Esophagus muscularis mucosa (tissue), 4 donors: ENCODE results near the gene ATAD2B. TPM values are rescaled to one million over a fixed set of nuclear protein-coding genes. Genes with fewer than 3 reads are reported as not detected.
A peak's percentile ranks its signal among the peaks of the same experiment; 100 is the strongest.

Source experiments
- DNase-seq: peaks from one replicate; pipeline ENCODE4 v3.0.0-alpha.2; 2017; ENCODE audit errors: extremely low spot score
- H3K27ac ChIP-seq, 4 donors: fragments of 200-600 bp; sonication (generic); replicated peaks in 1 of 4; 1 replicate in 3 of 4; 2 replicates in 1 of 4; pipeline ENCODE4 v1.5.1; 2016 to 2019; ENCODE audit warnings: mild to moderate bottlenecking in 1 of 4
- H3K27me3 ChIP-seq, 4 donors: fragments of 200-600 bp; sonication (generic); one replicate each; pipeline versions ENCODE4 v1.5.1 to v1.6.0; 2016 to 2019
- H3K36me3 ChIP-seq, 4 donors: fragments of 200-600 bp; sonication (generic); one replicate each; pipeline ENCODE4 v1.5.1; 2016 to 2019
- H3K4me1 ChIP-seq, 4 donors: fragments of 200-600 bp; sonication (generic); one replicate each; pipeline ENCODE4 v1.5.1; 2016 to 2019
- H3K4me3 ChIP-seq, 4 donors: fragments of 200-600 bp; sonication (generic); 1 replicate in 2 of 4; 2 replicates in 2 of 4; pipeline ENCODE4 v1.5.1; 2016 to 2019; ENCODE audit warnings: mild to moderate bottlenecking in 4 of 4, moderate library complexity in 1 of 4
- H3K9me3 ChIP-seq, 4 donors: fragments of 200-600 bp; sonication (generic); 1 replicate in 3 of 4; 2 replicates in 1 of 4; pipeline ENCODE4 v1.5.1; 2016 to 2019
- EP300 ChIP-seq: sonication (generic); formaldehyde crosslinking; IDR thresholded peaks from one replicate; pipeline ENCODE4 v1.6.1; 2017; ENCODE audit warnings: antibody characterized with exemption
- POLR2A ChIP-seq: fragments of 450-650 bp; IDR thresholded peaks from one replicate; pipeline ENCODE4 v1.6.1; 2017; ENCODE audit warnings: antibody characterized with exemption, moderate library complexity, mild to moderate bottlenecking, low read depth
- POLR2AphosphoS5 ChIP-seq, 2 donors: sonication (generic); formaldehyde crosslinking; IDR thresholded peaks; one replicate each; pipeline ENCODE4 v1.6.1; 2017; ENCODE audit warnings: antibody characterized with exemption in 2 of 2
- WGBS: methylation state at CpG from one replicate; pipeline ENCODE4 v1.1.5; 2018; 5-methylcytosine and 5-hydroxymethylcytosine counted together
- intact Hi-C: fragments of 100-400 bp; cut with DNase I; formaldehyde crosslinking; loops from one replicate; pipeline ENCODE4 v1.15.1; 2023
- total RNA-seq, 4 donors: library from RNA; depleted of rRNA; stranded (reverse); fragments of >200 nt; gene quantifications; one replicate each; pipeline versions ENCODE4 v1.1.0 to v1.2.1, GENCODE V29; 2016
- TF ChIP-seq, protein P1 (sequence below), 3 experiments: fragments of 200-600 bp in 2 of 3; fragments of 450-650 bp in 1 of 3; sonication (generic) in 2 of 3; IDR thresholded peaks; one replicate each; pipeline ENCODE4 v1.5.1; 2017 to 2019; ENCODE audit warnings: antibody characterized with exemption in 3 of 3, mild to moderate bottlenecking in 2 of 3, moderate library complexity in 1 of 3

ATAD2B gene
- total RNA-seq, 4 donors from 2014 or later, result 8.0 to 17.4 (median 13.5) TPM

DNA sequence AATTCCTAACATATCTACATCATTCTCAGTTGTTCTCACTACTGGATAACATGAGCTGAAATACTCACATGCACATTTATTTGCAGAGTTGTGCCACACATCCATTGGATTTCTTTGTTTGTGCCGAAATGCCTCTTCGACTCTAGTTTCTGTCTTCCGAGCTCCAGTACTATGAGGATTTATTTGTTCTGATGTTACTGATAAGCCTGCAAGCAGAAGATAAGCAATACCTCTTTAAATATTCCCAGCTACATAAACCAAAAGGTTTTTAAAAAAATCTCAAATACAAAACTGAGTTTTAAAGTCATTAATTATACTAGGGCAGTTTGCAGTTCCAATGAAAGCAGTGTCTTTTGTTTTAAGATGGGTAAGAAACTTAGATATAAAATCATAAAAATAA lies 164.8 kb downstream of the ATAD2B start:
- Histone ChIP-seq H3K27me3 (no peaks in the 10 kb centered on the region), H3K27ac (no peak overlapping the region), H3K4me3 (no peak overlapping the region), H3K36me3 (peaks cover 0 to 19% (median 10%) of the 10 kb centered on the region in 4 donors), H3K9me3 (no peaks in the 10 kb centered on the region), H3K4me1 (peaks cover 3 to 30% (median 11%) of the 10 kb centered on the region in 4 donors)
- 79% methylated on average over 3 of the region's 3 CpGs for WGBS
- intact Hi-C loops, result loop anchor here (5.0 kb wide), 1 partner anchor 385 kb away; no protein-coding TSS in a partner anchor
- DNase-seq, result no peak
- TF ChIP-seq POLR2AphosphoS5 (IDR thresholded peaks at IDR 0.05), result no peak
- TF ChIP-seq POLR2A, result no peak
- TF ChIP-seq, protein P1, sequence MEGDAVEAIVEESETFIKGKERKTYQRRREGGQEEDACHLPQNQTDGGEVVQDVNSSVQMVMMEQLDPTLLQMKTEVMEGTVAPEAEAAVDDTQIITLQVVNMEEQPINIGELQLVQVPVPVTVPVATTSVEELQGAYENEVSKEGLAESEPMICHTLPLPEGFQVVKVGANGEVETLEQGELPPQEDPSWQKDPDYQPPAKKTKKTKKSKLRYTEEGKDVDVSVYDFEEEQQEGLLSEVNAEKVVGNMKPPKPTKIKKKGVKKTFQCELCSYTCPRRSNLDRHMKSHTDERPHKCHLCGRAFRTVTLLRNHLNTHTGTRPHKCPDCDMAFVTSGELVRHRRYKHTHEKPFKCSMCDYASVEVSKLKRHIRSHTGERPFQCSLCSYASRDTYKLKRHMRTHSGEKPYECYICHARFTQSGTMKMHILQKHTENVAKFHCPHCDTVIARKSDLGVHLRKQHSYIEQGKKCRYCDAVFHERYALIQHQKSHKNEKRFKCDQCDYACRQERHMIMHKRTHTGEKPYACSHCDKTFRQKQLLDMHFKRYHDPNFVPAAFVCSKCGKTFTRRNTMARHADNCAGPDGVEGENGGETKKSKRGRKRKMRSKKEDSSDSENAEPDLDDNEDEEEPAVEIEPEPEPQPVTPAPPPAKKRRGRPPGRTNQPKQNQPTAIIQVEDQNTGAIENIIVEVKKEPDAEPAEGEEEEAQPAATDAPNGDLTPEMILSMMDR (IDR thresholded peaks at IDR 0.05), result no peak
- TF ChIP-seq EP300, result no peak

GRCh38 chr2:23761638-23762037 lies 165.3 kb downstream of the ATAD2B start:
- H3K4me3 ChIP-seq, result no peak overlapping the region
- H3K27ac ChIP-seq, result peak overlapping the region in 1 of 4 donors; percentile 11
- no peaks in the 10 kb centered on the region for H3K27me3 ChIP-seq
- H3K4me1 ChIP-seq, result peaks cover 3 to 28% (median 11%) of the 10 kb centered on the region in 4 donors
- no peak for DNase-seq
- no peaks in the 10 kb centered on the region for H3K9me3 ChIP-seq
- no peak for TF ChIP-seq POLR2AphosphoS5 (IDR thresholded peaks at IDR 0.05)
- H3K36me3 ChIP-seq, result peaks cover 0 to 24% (median 14%) of the 10 kb centered on the region in 4 donors
- 38% methylated on average over 1 of the region's 1 CpG for WGBS
- intact Hi-C loops, result loop anchor here (5.0 kb wide), 1 partner anchor 384 kb away; no protein-coding TSS in a partner anchor

DNA sequence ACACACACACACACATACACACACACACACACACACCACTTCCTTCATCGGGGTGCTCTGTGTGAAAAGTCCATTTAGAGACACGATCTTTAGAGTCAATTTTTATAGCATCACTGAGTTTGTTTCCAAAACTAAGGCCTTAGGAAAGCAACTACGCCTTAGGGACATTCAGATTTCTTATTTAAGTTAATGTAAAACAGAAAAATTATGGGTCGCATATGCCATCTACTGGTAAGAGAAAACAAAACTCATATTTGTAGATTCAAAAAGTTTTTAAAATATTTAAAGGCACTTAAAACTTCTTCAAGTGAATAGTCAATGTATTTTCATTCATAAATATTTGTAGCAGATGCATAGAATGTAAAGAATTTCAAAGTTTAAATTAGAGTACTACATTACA lies 166.2 kb downstream of the ATAD2B start:
- H3K27me3 ChIP-seq, result no peaks in the 10 kb centered on the region
- H3K27ac ChIP-seq, result no peak overlapping the region
- H3K36me3 ChIP-seq, result peaks cover 0 to 25% (median 14%) of the 10 kb centered on the region in 4 donors
- TF ChIP-seq EP300 (no peak), POLR2A (no peak)
- TF ChIP-seq, protein P1 (IDR thresholded peaks at IDR 0.05), result peak; percentile 37 to 47 (median 42)
- peaks cover under 1 to 21% (median 4%) of the 10 kb centered on the region in 4 donors for H3K4me1 ChIP-seq
- 37% methylated on average over 4 of the region's 4 CpGs for WGBS
- no peak overlapping the region for H3K4me3 ChIP-seq
- intact Hi-C loops, result loop anchor here (5.0 kb wide), 1 partner anchor 383 kb away; no protein-coding TSS in a partner anchor
- no peak for DNase-seq
- H3K9me3 ChIP-seq, result no peaks in the 10 kb centered on the region

GRCh38 chr2:23757686-23758433 lies 169.1 kb downstream of the ATAD2B start:
- Histone ChIP-seq H3K36me3 (peaks cover 0 to 30% (median 14%) of the 10 kb centered on the region in 4 donors), H3K9me3 (no peaks in the 10 kb centered on the region), H3K4me3 (no peak overlapping the region), H3K4me1 (peaks cover 0 to 27% (median 7%) of the 10 kb centered on the region in 4 donors), H3K27ac (no peak overlapping the region), H3K27me3 (no peaks in the 10 kb centered on the region)
- intact Hi-C loops, result loop anchor here (10.0 kb wide), 1 partner anchor 123 kb away; no protein-coding TSS in a partner anchor
- TF ChIP-seq EP300, result no peak
- no peak for TF ChIP-seq POLR2AphosphoS5 (IDR thresholded peaks at IDR 0.05)
- no peak for TF ChIP-seq POLR2A
- TF ChIP-seq, protein P1 (IDR thresholded peaks at IDR 0.05), result no peak
- 79% methylated on average over 6 of the region's 6 CpGs for WGBS
- no peak for DNase-seq

DNA sequence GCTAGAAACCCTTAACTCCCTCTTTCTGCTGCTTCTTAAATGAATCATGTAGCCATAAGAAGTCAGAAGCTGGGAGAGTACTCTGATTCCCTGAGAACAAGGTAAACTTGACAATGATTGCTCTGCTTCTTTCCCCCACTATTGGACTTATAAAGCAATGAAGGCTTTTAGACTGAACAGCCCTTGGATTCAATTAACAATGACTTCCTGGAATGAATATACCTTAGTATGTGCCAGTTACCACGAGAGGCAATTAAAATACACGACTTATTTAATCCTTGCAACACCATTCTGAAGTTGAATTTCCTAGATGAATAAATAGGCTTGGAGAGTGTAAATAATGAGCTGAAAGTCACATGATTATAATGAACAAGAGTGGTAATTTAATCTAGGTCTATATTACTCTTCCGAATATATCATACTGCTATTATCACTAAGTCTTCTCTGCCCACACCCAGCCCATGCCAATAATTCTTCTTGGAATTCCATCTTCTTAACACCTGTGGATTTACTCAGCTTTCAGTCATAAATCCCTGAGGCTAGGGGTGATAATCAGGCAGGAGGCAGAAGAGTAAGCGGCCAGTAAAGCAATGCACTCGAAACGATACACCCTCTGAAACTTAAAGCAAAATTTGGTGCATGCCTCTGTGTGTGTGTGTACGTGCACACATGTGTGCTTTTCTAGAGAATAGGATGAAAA lies 170.2 kb downstream of the ATAD2B start:
- intact Hi-C loops, result loop anchor here (10.0 kb wide), 1 partner anchor 122 kb away; no protein-coding TSS in a partner anchor
- Histone ChIP-seq H3K27ac (no peak overlapping the region), H3K36me3 (peaks cover 0 to 28% (median 15%) of the 10 kb centered on the region in 4 donors), H3K4me3 (no peak overlapping the region), H3K4me1 (peaks cover 0 to 27% (median 8%) of the 10 kb centered on the region in 4 donors), H3K27me3 (no peaks in the 10 kb centered on the region), H3K9me3 (no peaks in the 10 kb centered on the region)
- 88% methylated on average over 7 of the region's 7 CpGs for WGBS
- no peak for TF ChIP-seq POLR2AphosphoS5 (IDR thresholded peaks at IDR 0.05)
- TF ChIP-seq POLR2A, result no peak
- TF ChIP-seq, protein P1 (IDR thresholded peaks at IDR 0.05), result no peak
- TF ChIP-seq EP300, result no peak
- no peak for DNase-seq
